Heart left ventricle (tissue), 16 donors: ENCODE data around the gene LPIN3. TPM values are rescaled to one million over a fixed set of nuclear protein-coding genes. Genes with fewer than 3 reads are reported as not detected.
A peak's percentile ranks its signal among the peaks of the same experiment; 100 is the strongest.

ENCODE experiments used
- ATAC-seq, 4 donors: fragments of 200-7000 bp; cut with Tn5 transposase; one replicate each; pipeline ENCODE4 v1.9.1; 2020 to 2022; ENCODE audit warnings: moderate library complexity in 4 of 4, mild to moderate bottlenecking in 3 of 4, moderate number of reproducible peaks in 1 of 4
- DNase-seq, 5 donors: peaks; one replicate each; pipeline ENCODE4 v3.0.0-alpha.2; 2020
- H3K27ac ChIP-seq, 12 donors: fragments of 200-600 bp; sonication (generic) in 4 of 12; one replicate each; pipeline versions ENCODE4 v1.5.0 to v1.8.0; 2016 to 2022; ENCODE audit warnings: mild to moderate bottlenecking in 2 of 12
- H3K27me3 ChIP-seq, 9 donors: fragments of 200-600 bp; sonication (generic) in 2 of 9; one replicate each; pipeline versions ENCODE4 v1.5.1 to v1.8.0; 2016 to 2022; ENCODE audit warnings: mild to moderate bottlenecking in 3 of 9
- H3K36me3 ChIP-seq, 9 donors: fragments of 200-600 bp; sonication (generic) in 2 of 9; one replicate each; pipeline versions ENCODE4 v1.5.0 to v1.8.0; 2018 to 2022; ENCODE audit warnings: mild to moderate bottlenecking in 2 of 9
- H3K4me1 ChIP-seq, 12 donors: fragments of 200-600 bp; sonication (generic) in 4 of 12; one replicate each; pipeline versions ENCODE4 v1.5.0 to v1.8.0; 2016 to 2022; ENCODE audit warnings: mild to moderate bottlenecking in 3 of 12
- H3K4me3 ChIP-seq, 12 donors: fragments of 200-600 bp; sonication (generic) in 4 of 12; one replicate each; pipeline versions ENCODE4 v1.5.0 to v1.8.0; 2017 to 2022; ENCODE audit warnings: mild to moderate bottlenecking in 9 of 12, moderate library complexity in 4 of 12
- H3K9me3 ChIP-seq, 12 donors: fragments of 200-600 bp; sonication (generic) in 4 of 12; one replicate each; pipeline versions ENCODE4 v1.5.0 to v1.8.0; 2016 to 2022; ENCODE audit warnings: mild to moderate bottlenecking in 1 of 12
- CTCF ChIP-seq, 12 donors: fragments of 200-600 bp; sonication (generic) in 4 of 12; IDR thresholded peaks; one replicate each; pipeline versions ENCODE4 v1.5.0 to v1.8.0; 2018 to 2022; ENCODE audit warnings: antibody characterized with exemption in 12 of 12, mild to moderate bottlenecking in 5 of 12
- POLR2A ChIP-seq, 2 donors: fragments of 450-650 bp; IDR thresholded peaks; one replicate each; pipeline ENCODE4 v1.6.1; 2017; ENCODE audit warnings: antibody characterized with exemption in 2 of 2, mild to moderate bottlenecking in 2 of 2, moderate library complexity in 2 of 2
- WGBS, 4 donors: extraction: QIAGEN DNeasy Blood & Tissue Kit in 2 of 4; methylation state at CpG; one replicate each; pipeline versions ENCODE4 v1.1.5 to v1.1.7; 2013 to 2018; 5-methylcytosine and 5-hydroxymethylcytosine counted together
- intact Hi-C, 10 donors: fragments of 100-400 bp; cut with DNase I; formaldehyde crosslinking; loops; one replicate each; pipeline versions ENCODE4 v1.11.1 to v1.14.2; 2022
- polyA plus RNA-seq, 2 donors: library from polyadenylated mRNA; stranded (reverse); fragments of 200-250 nt; gene quantifications; one replicate each; pipeline ENCODE4 v1.2.3, GENCODE V29; 2013
- total RNA-seq, 9 donors: library from RNA; depleted of rRNA in 2 of 9; stranded (reverse); fragments of >200 nt in 2 of 9; fragmentation: NEBNext Ultra II Directional in 3 of 9; extraction: Animal tissue kit (Norgen Biotek cat#: 25700) in 3 of 9; gene quantifications; one replicate each; pipeline versions ENCODE4 v1.1.0 to v1.2.4, GENCODE V29; 2016 to 2023
- donor health status: ischemic (EF 13 %, LVEDD 7.1; RV severe dilation, severe dysfunction).
- donor health status: healthy with polysubstance abuse.
- donor health status: DM: no; HTN: yes; CAD: no.
- donor health status: DM: no; HTN: no; CAD: no.
- donor health status: ischemic (EF 25% LVEDD 6.9; RV normal size, moderate dysfunction).
- donor health status: ischemic (EF 25% LVEDD 5.7; RV mildly dilated, moderate dysfunction).
- donor health status: healthy.
- donor health status: DM: yes; HTN: yes; CAD: no.
- donor health status: ischemic (EF 35%, LVEDD 5.7; RV mildly dilated, moderate dysfunction).
- donor health status: nonischemic (EF 11% LVEDD 7.7; RV severe dilation, severe dysfunction).
- donor health status: DM: yes; HTN: yes; CAD: no.
- donor health status: PGD.
- donor health status: ischemic (EF 29% LVEDD 5.4; RV normal size, mild dysfunction).
- donor health status: nonischemic (EF 23%, LVEDD 6.1; RV moderate dilation, normal function).

LPIN3 gene
- total and polyA plus RNA-seq, 11 donors, result 12.8 to 24.1 (median 19.0) TPM

DNA sequence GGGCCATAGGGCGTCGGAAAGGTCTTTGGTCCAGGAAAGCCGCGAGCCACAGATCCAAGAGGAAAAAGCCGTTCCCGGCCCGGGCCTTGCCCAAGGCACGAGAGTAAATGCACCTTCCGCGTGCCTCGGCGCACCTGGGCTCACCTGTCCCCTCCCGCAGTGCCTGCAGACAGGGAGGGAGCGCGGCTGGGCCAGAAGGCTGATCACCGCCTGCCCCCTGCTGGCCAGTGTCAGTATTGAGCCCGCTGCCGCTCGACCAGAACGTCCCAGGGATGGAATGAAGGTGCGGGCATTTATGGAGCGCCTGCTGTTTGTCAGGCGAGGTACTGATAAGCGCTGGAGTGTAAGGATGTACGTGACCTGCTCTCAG is 679 bp upstream of the LPIN3 start:
- Histone ChIP-seq H3K9me3 (no peaks in the 10 kb centered on the region), H3K36me3 (no peaks in the 10 kb centered on the region), H3K27me3 (peaks cover 0 to 4% (median 0%) of the 10 kb centered on the region in 9 donors), H3K4me3 (peak overlapping the region in 11 of 12 donors; percentile 28 to 70 (median 60)), H3K4me1 (peaks cover 0 to 49% (median 20%) of the 10 kb centered on the region in 12 donors), H3K27ac (peak overlapping the region; percentile 66 to 89 (median 74))
- 4 to 9% (median 6%) methylated on average over 23 to 25 of the region's 25 CpGs for WGBS, 4 donors
- intact Hi-C loops, result loop anchor here (1.0 to 10.0 kb wide), 22 partner anchors 67 to 375 kb away; partner anchors contain the start of gene PLCG1 (in 3 of the 10)
- ATAC-seq, result peak; percentile 74 to 83 (median 79)
- peak; percentile 82 to 91 (median 85) for DNase-seq
- TF ChIP-seq CTCF (IDR thresholded peaks at IDR 0.05) (peak; percentile 97 to 100 (median 98)), POLR2A (IDR thresholded peaks at IDR 0.05) (no peak)

- Histone ChIP-seq H3K4me1 (peaks cover 0 to 44% (median 18%) of the 10 kb centered on the region in 12 donors), H3K27me3 (peaks cover 0 to 4% (median 0%) of the 10 kb centered on the region in 9 donors), H3K9me3 (no peaks in the 10 kb centered on the region), H3K36me3 (peaks cover 0 to 21% (median 3%) of the 10 kb centered on the region in 9 donors), H3K4me3 (no peak overlapping the region), H3K27ac (peak overlapping the region in 1 of 12 donors; percentile 4)
- no peak for TF ChIP-seq POLR2A (IDR thresholded peaks at IDR 0.05)
- no peak for TF ChIP-seq CTCF (IDR thresholded peaks at IDR 0.05)
- 93 to 97% (median 94%) methylated on average over 9 of the region's 9 CpGs for WGBS, 4 donors
- intact Hi-C loops, result loop anchor here in 5 of 10 donors (5.0 to 10.0 kb wide), 4 partner anchors 65 to 352 kb away; no protein-coding TSS in a partner anchor
- ATAC-seq, result no peak
- peak in 1 of 5 donors; percentile 14 for DNase-seq
These were observed 2.1 kb downstream of the LPIN3 start for GRCh38 chr20:41342474-41343464.

DNA sequence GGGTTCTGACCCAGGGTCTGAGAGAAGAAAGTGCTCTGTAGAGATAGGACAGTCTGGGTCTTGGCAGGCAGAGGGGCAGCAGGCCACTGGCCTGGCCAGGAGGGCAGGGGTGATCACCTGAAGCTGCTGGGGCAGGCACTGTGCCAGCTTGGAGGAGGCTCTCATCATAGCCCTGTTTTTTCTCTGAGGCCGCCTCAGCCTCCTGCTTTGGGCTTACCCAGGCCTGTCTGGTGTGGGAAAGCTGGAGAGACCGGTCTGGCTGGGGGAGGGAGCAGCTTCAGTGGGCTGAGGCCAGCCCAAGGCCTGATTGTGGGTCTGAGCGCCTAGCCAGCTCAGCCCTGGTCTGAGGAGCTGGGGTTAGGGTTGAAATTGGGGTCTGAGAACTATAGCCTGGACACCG is 3.9 kb downstream of the LPIN3 start:
- no peaks in the 10 kb centered on the region for H3K9me3 ChIP-seq
- 83 to 89% (median 87%) methylated on average over 3 to 4 of the region's 4 CpGs for WGBS, 4 donors
- peaks cover 0 to 38% (median 19%) of the 10 kb centered on the region in 9 donors for H3K36me3 ChIP-seq
- DNase-seq (peak in 1 of 5 donors; percentile 21), ATAC-seq (no peak)
- TF ChIP-seq POLR2A (IDR thresholded peaks at IDR 0.05) (no peak), CTCF (IDR thresholded peaks at IDR 0.05) (no peak)
- peaks cover 0 to 4% (median 0%) of the 10 kb centered on the region in 9 donors for H3K27me3 ChIP-seq
- peaks cover 0 to 43% (median 17%) of the 10 kb centered on the region in 12 donors for H3K4me1 ChIP-seq
- H3K27ac ChIP-seq, result no peak overlapping the region
- intact Hi-C loops, result loop anchor here in 7 of 10 donors (2.0 to 10.0 kb wide), 5 partner anchors 63 to 350 kb away; no protein-coding TSS in a partner anchor
- H3K4me3 ChIP-seq, result no peak overlapping the region
